Esophagus (tissue), 2 donors: ENCODE results near the gene ORM2. TPM values are rescaled to one million over a fixed set of nuclear protein-coding genes. Genes with fewer than 3 reads are reported as not detected.
"Not testable (repeated sequence)": the region's sequence is repeated elsewhere in the genome, so short reads cannot be mapped to it uniquely, and the experiment has no call there.

ENCODE experiments used
- H3K27ac ChIP-seq, 2 donors: one replicate each; pipeline ENCODE4 v1.5.1; 2013; ENCODE audit warnings: low read depth in 2 of 2, mild to moderate bottlenecking in 2 of 2, inconsistent platforms in 1 of 2, low read length in 1 of 2, moderate library complexity in 1 of 2
- H3K27me3 ChIP-seq, 2 donors: one replicate each; pipeline ENCODE4 v1.6.1; 2013; ENCODE audit warnings: low read length in 2 of 2, control low read depth in 1 of 2, mild to moderate bottlenecking in 1 of 2; ENCODE audit not compliant: insufficient read depth in 2 of 2, control insufficient read depth in 1 of 2
- H3K36me3 ChIP-seq, 2 donors: one replicate each; pipeline ENCODE4 v1.6.1; 2013; ENCODE audit warnings: low read length in 1 of 2; ENCODE audit not compliant: control insufficient read depth in 2 of 2, insufficient read depth in 2 of 2
- H3K4me1 ChIP-seq, 2 donors: one replicate each; pipeline ENCODE4 v1.6.1; 2013; ENCODE audit warnings: low read length in 1 of 2; ENCODE audit not compliant: control insufficient read depth in 2 of 2, insufficient read depth in 2 of 2
- H3K4me3 ChIP-seq, 2 donors: one replicate each; pipeline ENCODE4 v1.5.1; 2013; ENCODE audit warnings: low read length in 2 of 2, mild to moderate bottlenecking in 2 of 2, low read depth in 1 of 2, moderate library complexity in 1 of 2
- H3K9me3 ChIP-seq, 2 donors: one replicate each; pipeline ENCODE4 v1.6.1; 2013; ENCODE audit warnings: mild to moderate bottlenecking in 2 of 2, low read depth in 1 of 2, low read length in 1 of 2, moderate library complexity in 1 of 2; ENCODE audit not compliant: control insufficient read depth in 2 of 2, insufficient read depth in 1 of 2
- WGBS, 2 donors: extraction: QIAGEN DNeasy Blood & Tissue Kit; methylation state at CpG; one replicate each; pipeline ENCODE4 v1.1.7; 2013; 5-methylcytosine and 5-hydroxymethylcytosine counted together
- polyA plus RNA-seq, 2 donors: library from polyadenylated mRNA; stranded (reverse); fragments of 200-250 nt; gene quantifications; one replicate each; pipeline ENCODE4 v1.2.3, GENCODE V29; 2013
- donor health status: healthy with polysubstance abuse.
- donor health status: Bipolar disorder and iron deficiency.

Gene ORM2
- under 1 TPM in 1 of 2 donors, not detected in 1; 0.12 TPM for polyA plus RNA-seq

DNA sequence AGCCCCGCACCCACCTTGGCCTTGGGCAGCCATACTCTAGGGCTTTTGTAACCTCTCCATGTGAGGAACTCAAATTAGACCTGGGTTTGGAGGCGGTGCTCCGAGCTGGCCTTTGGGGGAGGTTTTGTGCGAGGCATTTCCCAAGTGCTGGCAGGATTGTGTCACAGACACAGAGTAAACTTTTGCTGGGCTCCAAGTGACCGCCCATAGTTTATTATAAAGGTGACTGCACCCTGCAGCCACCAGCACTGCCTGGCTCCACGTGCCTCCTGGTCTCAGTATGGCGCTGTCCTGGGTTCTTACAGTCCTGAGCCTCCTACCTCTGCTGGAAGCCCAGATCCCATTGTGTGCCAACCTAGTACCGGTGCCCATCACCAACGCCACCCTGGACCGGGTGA, at the start of gene ORM2:
Gene ORM2 (plus strand): TSS at position 245 of the 398 bp plus-strand sequence. CDS start 36 bp downstream, at position 281.
- H3K4me1 ChIP-seq, H3K9me3 ChIP-seq, H3K36me3 ChIP-seq, H3K27ac ChIP-seq, H3K4me3 ChIP-seq, H3K27me3 ChIP-seq: not testable (repeated sequence)
- 74% methylated on average over 2 of the region's 10 CpGs; no CpG with 5 or more reads in 1 of the 2 donors for WGBS, 2 donors

DNA sequence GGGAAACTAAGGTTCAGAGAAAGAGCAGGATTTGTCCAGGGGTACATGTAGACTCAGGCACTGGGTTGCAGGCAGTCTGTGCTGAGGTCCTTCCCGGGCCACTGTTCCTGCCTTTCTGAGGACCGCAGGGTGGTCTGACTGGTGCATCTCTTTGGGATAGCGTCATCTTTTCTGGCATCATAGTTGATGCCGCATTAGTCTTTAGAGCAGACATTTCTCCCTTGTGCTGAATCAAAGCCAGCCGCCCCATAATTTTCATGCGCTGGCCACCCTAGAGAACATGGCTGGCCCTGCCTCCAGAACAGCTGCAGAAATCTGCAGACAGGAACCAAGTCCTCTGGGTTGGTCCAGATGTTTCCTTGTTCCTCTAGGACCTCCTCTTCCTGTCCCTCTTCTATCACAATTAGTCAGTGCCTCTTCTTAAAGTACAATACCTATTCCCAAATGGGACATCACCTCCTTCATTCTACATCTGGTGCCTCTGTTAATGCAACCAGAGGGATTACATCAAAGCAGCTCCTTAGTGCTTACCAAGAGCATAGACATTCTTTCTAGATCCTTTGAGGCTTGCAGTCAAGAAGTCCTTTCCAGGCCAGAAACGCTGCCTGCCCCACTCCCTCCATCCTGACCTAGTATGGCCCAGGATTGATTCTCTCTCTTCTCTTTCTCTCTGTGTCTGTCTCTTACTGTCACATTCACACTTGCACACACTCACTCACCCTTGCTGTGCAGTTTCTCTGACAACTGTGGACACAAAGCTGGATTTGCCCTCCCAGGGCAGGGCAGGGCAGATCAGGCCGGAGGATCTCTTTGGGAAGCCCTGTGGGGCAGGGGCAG, 48.8 kb upstream of the ORM2 start:
- no peaks in the 10 kb centered on the region for H3K36me3 ChIP-seq
- H3K4me3 ChIP-seq: no peak overlapping the region
- no peak overlapping the region for H3K27ac ChIP-seq
- peaks cover 0 to 9% of the 10 kb centered on the region in 2 donors for H3K4me1 ChIP-seq
- WGBS, 2 donors: 77 to 81% methylated on average over 8 of the region's 8 CpGs
- H3K9me3 ChIP-seq: no peaks in the 10 kb centered on the region
- no peaks in the 10 kb centered on the region for H3K27me3 ChIP-seq

DNA sequence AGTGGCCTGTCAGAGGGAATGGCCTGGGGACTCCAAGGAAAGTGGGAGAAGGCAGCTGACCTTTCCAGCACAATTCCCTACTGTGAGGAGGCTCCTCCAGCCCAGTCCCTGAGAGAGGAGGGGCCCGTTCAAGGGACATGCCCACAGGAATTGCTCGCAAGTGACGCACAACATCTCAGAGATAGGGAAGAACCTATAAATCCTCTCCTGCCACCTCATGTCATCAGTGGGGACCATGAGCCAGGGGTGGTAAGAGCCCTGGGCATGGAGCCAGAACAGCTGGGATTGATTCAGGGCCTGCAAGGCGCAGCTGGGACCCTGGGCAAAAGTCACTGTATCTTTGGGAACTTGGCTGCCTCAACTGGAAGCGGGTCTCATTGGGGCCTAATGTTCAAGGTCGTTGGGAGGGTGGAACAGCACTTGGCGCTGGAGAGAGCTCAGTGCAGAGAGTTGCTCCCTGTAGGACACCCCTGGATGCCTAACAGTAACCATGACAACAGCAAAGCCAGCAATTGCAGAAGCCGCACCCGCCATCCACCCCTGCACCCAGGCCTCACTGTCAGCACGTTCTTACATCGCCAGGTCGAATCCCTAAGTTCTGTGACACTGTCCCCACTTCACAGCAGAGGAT, 48.1 kb upstream of the ORM2 start:
- no peaks in the 10 kb centered on the region for H3K9me3 ChIP-seq
- H3K27me3 ChIP-seq: no peaks in the 10 kb centered on the region
- H3K27ac ChIP-seq: no peak overlapping the region
- H3K4me1 ChIP-seq: peaks cover 0 to 9% of the 10 kb centered on the region in 2 donors
- H3K36me3 ChIP-seq: no peaks in the 10 kb centered on the region
- WGBS, 2 donors: 79 to 82% methylated on average over 12 of the region's 12 CpGs
- no peak overlapping the region for H3K4me3 ChIP-seq

DNA sequence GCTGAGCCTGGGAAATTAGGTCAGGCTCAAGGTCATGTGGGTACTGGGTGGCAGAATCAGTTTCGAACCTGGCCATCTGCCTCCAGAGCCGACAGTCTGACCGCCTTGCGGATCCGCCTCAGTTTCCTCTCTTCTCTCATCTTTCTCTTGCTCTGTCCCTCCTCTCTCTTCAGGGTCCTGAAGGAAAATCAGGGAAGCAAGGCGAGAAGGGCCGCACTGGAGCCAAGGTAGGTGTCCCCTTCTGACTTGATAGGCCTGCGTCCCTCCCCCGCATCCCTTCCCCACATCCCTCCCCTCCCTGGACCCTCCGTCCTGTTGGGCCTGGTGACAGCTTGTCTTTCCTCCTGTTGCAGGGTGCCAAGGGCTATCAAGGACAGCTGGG, 47.6 kb upstream of the ORM2 start:
- H3K4me1 ChIP-seq: peaks cover 0 to 9% of the 10 kb centered on the region in 2 donors
- H3K36me3 ChIP-seq: no peaks in the 10 kb centered on the region
- no peaks in the 10 kb centered on the region for H3K9me3 ChIP-seq
- H3K27me3 ChIP-seq: no peaks in the 10 kb centered on the region
- H3K4me3 ChIP-seq: no peak overlapping the region
- 92 to 94% methylated on average over 10 of the region's 10 CpGs for WGBS, 2 donors
- no peak overlapping the region for H3K27ac ChIP-seq

DNA sequence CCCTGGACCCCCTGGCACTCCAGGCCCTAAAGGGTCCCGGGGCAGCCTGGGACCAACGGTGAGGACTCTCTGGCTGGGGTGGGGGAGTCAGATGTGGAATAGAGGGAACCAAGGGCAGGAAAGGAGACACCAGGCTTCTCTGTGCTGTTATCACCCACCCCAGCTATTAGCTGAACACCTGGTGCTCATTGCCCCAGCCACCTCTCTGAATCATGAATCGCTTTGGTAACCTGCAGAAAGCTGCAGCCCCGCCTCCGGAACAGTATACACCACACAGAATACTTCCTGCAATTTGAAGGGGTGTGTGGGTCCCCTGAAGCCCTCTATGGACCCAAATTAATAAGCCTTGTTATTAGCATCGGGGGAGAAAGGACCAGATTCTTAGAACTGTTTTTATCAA, 47.2 kb upstream of the ORM2 start:
- no peak overlapping the region for H3K4me3 ChIP-seq
- 77 to 87% methylated on average over 6 of the region's 6 CpGs for WGBS, 2 donors
- H3K27ac ChIP-seq: no peak overlapping the region

DNA sequence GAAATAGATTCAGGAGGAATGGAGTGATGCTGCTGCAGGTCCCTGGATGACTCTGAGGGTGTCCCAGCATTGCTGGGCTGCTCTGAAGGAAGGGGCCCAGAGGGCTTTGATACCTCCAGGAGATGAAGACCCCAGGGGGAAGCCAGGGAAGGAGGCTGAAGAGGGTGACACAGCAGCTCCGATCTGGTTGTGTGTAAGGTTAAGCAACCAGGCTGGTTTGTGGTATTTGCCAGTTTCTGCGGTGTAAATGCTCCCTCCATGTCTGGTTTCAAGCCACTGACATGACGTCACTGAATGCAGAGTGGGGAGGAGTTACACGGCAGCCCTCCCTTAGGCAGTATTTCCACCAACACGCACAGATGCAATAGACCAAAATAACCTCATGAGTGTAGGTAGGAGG, 46.7 kb upstream of the ORM2 start:
- 43 to 51% methylated on average over 5 of the region's 5 CpGs for WGBS, 2 donors
- no peaks in the 10 kb centered on the region for H3K9me3 ChIP-seq
- no peak overlapping the region for H3K4me3 ChIP-seq
- H3K36me3 ChIP-seq: no peaks in the 10 kb centered on the region
- peaks cover 0 to 10% of the 10 kb centered on the region in 2 donors for H3K4me1 ChIP-seq
- no peaks in the 10 kb centered on the region for H3K27me3 ChIP-seq
- no peak overlapping the region for H3K27ac ChIP-seq

More for the DNA sequence above, 47.2 kb upstream of the ORM2 start:
- Histone ChIP-seq H3K4me1 (peaks cover 0 to 9% of the 10 kb centered on the region in 2 donors), H3K9me3 (no peaks in the 10 kb centered on the region), H3K36me3 (no peaks in the 10 kb centered on the region), H3K27me3 (no peaks in the 10 kb centered on the region)

DNA sequence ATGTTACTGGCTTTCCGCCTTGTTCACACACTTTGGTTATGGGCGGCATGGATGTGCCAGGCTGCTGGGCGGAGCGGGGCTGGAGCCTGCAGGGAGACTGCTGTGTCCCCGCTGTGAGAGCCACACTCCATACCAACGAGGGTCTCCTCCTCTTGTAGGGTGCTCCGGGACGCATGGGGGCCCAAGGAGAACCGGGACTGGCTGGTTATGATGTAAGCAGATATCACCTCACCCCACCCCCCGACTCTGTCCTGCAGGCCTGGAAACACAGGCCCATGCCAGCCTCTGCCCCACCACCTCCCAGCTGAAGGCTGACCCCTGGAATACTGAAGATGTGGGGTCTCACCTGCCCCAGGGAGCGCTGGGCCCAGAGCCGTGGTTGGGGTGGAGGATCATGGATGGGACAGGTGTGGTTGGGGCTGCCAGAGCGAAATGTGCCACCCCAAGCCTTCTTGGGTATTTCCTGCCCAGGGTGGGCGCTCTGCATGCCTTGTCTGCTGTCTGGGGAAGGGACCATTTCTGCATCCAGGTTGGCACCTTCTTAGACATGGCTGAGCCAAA, 46.0 kb upstream of the ORM2 start:
- 92 to 93% methylated on average over 14 of the region's 14 CpGs for whole genome bisulfite sequencing, 2 donors
- Histone ChIP-seq H3K36me3 (no peaks in the 10 kb centered on the region), H3K4me1 (peaks cover 0 to 10% of the 10 kb centered on the region in 2 donors)

DNA sequence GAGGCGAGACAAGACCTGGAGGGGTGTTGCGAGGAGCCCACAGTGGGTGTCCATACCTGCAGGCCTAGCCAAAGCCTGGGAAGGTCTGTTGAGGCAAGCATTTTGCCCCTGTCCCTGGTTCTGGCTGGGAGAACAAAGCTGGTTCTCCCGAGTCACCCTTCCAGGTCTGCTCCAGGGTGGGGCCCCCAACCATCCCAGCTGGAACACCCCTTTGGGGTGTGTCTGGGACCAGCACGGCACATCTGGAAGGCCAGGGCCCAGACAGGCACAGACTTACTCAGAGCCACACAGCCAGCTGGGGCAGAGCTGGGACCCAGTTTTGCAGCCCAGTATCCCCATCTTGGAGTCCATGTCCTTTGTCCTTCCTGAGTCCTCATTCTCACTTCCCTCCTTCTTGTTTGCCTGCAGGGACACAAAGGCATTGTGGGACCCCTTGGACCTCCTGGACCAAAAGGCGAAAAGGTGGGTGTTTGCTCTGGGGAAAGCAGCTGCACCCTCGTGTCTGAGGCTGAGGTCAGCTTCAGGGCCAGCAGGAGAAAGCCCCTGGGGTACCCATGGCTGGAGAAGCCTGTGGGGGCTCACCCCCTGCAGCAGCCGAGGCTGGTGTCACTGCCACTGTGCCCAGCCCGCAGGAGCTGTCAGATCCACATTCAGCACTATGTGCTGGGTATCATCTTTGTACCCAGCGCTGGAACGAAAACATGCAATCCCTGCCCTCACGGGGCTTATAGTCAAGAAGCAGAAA, 45.2 kb upstream of the ORM2 start:
- H3K27ac ChIP-seq: no peak overlapping the region
- H3K27me3 ChIP-seq: no peaks in the 10 kb centered on the region
- H3K4me1 ChIP-seq: peaks cover 0 to 9% of the 10 kb centered on the region in 2 donors
- 82 to 88% methylated on average over 11 of the region's 11 CpGs for WGBS, 2 donors
- H3K36me3 ChIP-seq: no peaks in the 10 kb centered on the region
- H3K9me3 ChIP-seq: no peaks in the 10 kb centered on the region
- H3K4me3 ChIP-seq: no peak overlapping the region

More for the DNA sequence above, 46.0 kb upstream of the ORM2 start:
- H3K27me3 ChIP-seq: no peaks in the 10 kb centered on the region
- H3K27ac ChIP-seq: no peak overlapping the region
- H3K9me3 ChIP-seq: no peaks in the 10 kb centered on the region
- no peak overlapping the region for H3K4me3 ChIP-seq

DNA sequence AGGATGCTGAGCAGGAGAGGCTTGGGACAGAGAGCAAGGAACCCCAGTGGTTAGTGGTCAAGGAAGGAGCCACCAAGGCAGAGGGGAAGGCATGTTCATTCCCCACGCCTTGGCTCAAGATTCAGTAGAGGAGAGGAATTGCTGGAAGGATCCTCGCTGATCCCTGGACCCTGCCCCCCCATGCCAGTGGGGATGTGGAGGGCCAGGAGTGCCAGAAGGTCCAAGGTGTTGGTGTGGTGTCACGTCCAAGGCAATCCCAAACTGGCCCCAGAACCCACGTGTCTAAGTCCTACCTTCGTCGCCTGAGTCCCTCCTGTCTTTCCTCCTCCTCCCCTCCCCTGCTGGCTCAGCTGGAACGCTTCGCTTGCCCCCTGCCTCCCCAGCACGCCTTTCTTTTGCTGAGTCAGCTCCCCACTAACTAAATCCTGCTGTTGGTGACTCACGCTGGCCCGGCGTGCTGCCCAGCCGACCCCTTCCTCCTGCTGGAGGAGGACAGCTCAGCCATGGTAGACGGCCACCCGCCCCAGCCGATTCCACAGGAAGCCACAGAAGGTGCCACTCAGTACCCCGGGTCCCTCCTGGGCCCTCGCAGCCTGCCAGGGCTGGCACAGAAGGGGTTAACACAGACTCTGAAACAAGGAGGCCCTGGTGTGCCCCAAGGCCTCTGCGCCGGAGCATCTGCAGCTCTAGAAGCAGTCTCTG, 44.4 kb upstream of the ORM2 start:
- peaks cover 0 to 9% of the 10 kb centered on the region in 2 donors for H3K4me1 ChIP-seq
- H3K27ac ChIP-seq: no peak overlapping the region
- H3K36me3 ChIP-seq: no peaks in the 10 kb centered on the region
- WGBS, 2 donors: 48 to 52% methylated on average over 20 of the region's 20 CpGs
- no peak overlapping the region for H3K4me3 ChIP-seq
- no peaks in the 10 kb centered on the region for H3K27me3 ChIP-seq
- no peaks in the 10 kb centered on the region for H3K9me3 ChIP-seq
